HL-60/S4 treated with phorbol 12-myristate 13-acetate at 8.2 ng/mL for 4 days and 3 days (cell line): ENCODE results near the gene WRAP73.

Source experiments
- in situ Hi-C: fragments of 300-500 bp; cut with MboI; formaldehyde crosslinking; loops from 2 replicates; pipeline ENCODE4 v1.15.0; 2022; ENCODE audit warnings: low sequenced_read_pairs

The WRAP73 gene, protein sequence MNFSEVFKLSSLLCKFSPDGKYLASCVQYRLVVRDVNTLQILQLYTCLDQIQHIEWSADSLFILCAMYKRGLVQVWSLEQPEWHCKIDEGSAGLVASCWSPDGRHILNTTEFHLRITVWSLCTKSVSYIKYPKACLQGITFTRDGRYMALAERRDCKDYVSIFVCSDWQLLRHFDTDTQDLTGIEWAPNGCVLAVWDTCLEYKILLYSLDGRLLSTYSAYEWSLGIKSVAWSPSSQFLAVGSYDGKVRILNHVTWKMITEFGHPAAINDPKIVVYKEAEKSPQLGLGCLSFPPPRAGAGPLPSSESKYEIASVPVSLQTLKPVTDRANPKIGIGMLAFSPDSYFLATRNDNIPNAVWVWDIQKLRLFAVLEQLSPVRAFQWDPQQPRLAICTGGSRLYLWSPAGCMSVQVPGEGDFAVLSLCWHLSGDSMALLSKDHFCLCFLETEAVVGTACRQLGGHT

DNA sequence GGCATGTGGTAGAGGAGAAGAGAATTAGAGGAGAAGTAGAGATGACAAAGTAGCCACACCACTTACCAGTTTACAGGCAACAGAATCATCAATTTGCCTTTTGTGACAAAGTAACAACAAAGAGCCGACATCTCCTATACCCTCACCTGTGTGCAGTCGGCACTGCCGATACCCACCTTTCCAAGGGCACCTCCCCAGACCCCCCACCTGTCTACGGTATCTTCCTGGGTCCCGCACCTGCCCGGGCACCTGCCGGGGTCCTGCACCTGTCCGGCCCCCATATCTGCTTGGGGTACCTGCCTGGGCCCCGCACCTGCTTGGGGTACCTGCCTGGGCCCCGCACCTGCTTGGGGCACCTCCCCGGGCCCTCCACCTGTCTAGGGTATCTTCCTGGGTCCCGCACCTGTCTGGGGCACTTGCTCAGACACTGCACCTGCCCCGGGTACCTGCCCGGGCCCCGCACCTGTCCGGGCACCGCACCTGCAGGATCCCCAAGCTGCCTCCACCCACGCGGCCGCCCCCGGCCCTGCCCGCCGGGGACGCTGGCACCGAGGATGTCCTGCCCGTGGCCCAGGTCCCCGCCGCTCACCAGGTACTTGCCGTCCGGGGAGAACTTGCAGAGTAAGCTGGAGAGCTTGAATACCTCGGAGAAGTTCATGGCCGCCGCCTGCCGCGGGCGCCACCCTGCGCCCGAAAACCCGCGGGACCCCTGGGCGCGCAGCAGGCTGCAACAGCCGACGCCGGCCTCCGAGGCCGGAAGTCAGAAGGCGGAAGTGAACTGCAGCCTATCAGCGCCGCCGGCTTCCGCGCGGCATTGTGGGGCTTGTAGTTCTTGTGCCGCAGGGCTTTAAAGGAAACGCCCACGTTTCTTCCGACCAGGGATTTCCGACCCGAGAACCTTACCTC lies at the start of gene WRAP73:
WRAP73 (minus strand) TSS at position 762 of the 906 bp plus-strand sequence; CDS start at position 658, 104 bp downstream.
- in situ Hi-C loops: no loop called here

DNA sequence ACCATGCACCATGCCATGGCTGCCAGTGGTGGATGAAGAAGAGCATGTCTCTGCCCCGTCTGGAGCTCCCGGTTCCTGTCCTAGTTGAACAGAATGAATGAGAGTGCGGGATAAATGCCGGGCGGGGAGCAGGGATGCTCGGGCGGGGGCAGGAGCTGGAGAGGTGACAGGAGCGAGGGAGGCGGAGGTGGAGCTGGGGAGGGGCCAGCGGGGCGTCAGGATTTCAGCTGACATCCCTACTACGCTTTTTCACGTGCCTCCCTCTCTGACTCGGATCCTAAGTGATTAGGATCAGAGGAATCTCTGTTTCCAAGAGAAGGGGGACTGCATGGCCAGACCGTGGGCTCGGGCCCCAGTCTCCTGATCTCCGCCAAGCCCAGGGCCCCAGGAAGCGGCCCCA lies 49.7 kb upstream of the WRAP73 start:
- in situ Hi-C loops: no loop called here

DNA sequence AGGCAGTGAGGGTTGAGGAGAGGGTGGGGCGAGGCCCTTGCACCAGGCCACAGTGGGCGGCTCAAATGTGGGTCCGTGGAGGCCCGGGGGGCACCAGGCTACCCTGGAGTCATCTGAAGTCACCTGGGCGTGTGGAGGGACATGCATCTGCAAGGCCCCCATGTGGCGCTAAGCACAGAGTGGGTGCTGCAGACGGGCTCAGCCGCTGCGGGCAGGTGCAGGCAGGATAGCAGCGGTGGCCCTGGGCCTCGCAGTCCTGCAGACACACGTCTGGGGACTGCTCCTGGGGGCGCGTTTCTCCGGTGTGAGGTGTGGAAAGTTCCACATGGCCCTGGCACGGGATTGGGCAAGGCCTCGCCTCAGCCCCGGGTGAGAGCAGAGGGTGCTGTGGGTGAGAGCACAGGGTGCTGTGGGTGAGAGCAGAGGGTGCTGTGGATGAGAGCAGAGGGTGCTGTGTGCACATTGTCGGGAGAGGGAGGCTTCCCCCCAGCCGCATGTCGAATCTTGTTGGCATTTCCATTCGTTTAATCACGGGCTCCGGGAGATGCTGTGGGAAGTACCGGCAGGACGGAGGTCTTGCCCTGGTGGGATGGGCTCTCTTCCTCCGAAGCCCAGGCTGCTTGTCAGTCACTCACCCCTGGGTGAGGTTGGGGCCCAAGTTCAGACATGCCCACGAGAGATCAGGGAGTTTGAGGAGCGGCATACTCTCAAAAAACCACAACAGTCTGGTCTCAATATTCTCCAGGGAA lies 48.9 kb upstream of the WRAP73 start:
- in situ Hi-C loops: no loop called here

DNA sequence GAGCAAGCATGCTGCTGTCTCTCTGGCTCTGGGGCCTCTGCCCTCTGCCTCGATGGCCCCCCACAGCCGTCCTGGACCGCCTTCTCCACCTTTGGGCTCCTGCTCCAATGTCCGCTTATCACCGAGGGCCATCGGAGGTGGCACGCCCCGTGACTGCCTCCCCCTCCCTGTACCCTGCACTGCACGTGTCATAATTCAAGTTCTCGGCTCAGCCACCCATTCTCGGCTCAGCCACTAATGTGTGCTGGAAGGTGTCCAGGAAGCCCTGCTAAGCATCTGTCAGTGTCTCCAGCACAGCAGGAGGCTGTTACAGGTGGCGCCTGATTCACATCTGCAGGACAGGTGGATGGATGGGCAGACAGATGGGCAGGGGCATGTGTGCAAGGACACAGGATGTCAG lies 47.9 kb upstream of the WRAP73 start:
- in situ Hi-C loops: no loop called here

DNA sequence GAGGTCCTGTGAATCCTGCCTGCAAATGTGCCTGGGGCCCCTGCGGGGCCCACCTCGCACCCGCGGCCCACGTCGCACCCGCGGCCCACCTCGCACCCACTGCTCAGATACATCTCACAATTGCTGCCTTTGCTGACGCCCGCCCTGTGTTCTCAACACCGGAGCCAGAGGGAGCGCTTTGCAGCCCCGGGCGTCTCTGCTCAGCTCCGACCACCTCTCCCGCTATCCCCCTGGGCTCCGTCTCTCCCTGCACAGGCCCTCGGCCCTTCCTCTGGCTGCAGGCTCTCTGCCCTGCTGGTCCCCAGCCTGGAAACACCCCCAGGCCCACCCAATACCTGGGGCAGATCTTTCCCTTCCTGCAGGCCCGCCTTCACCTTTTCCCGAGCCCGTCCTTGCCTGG lies 47.2 kb upstream of the WRAP73 start:
- in situ Hi-C loops: no loop called here

DNA sequence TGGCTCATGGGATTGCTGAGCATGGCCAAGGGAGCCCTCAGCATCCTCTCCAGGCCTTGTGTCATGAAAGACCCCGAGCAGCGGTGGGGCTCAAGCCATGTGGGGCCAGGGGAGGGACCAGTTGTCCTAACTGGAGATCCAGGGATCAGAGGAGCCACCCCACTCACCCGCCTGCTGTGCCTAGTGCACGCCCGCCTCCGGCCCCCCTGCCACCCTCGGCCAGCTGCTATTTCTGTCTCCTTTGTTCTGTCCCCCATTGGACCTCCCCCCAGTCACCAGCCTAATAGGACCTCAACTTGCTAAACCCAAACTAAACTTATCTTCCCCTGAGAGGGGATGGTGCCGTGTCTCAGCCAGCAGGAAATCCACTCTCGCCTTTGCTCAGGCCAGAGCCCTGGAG lies 46.8 kb upstream of the WRAP73 start:
- in situ Hi-C loops: no loop called here

DNA sequence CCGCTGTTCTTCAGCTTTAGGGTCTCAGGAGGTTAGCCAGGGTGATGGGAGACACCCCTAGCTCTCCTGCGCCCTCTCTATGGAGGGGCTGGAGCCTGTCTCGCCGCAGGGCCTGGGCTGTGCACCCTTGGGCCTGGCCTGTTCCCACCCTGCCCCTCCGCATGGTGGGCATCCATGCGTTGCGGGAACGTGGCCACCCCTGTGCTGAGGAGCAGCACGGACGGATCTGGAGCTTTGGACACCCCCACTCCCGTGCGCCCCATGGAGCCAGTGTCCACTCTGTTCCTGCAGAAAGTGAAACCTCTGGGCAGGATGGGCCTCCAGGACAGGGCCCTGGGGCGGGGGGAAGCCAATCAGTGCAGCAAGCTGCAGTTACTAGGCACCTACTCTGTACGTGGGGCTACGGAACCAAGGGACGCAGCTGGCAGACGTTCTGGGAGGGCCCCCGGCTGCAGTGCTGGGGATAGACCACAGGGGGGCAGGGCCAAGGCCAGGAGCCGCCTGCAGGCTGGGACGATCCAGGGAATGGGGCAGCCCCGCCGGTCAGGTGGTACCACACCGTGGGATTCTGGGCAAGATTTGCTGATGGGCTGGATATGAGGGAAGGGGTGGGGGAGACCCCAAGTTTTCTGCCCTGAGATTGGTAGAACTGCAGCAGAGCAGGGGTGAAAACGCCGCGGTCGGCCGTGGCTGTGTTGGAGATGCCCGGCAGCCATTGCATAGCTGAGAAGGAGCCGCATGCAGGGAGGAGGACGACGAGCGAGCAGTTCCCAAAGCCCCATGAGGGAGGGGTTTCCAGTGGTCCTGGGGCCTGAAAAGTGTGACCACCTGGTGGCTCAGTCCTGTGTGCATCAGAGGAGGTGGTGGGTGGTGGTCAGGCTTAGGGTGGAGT lies 45.7 kb upstream of the WRAP73 start:
- in situ Hi-C loops: no loop called here

DNA sequence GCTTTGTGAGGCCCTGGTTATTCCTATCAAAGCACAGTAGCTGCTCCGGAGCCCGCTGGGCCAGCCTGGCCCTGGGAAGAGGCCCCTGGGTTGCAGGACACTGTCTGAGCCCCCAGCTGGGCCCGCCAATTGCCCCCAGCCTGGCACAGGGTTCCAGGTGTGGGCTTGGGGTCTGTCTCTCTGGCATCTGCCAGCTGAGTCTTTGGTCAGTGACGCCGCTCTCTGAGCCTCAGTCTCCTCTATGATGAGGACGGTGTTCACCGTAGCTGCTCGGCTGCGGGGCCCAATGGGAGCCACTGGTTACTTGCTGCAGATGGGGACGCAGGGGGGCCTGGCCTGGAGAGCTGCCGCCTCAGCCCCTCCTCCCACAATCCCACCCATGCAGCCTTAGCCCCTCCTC lies 43.4 kb upstream of the WRAP73 start:
- in situ Hi-C loops: no loop called here

DNA sequence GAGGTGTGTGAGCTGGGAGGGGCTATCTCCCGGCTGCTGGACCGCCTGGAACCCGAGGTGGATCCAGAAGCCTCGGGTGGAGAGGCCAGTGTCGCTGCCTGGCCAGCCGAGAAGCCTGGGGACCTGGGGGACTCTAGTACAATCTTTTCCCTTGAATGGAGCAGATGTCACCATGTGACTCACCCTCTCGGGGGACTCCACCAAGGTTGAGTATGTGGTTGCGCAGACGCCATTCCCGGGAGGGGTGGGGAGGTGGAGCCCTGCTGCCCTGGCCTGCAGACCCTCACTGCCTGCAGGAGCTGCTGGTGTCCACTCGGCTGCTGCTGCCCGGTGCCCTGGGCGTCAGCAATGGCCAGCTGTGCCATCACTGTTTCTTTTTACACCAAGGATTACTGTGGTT lies 42.7 kb upstream of the WRAP73 start:
- in situ Hi-C loops: no loop called here

DNA sequence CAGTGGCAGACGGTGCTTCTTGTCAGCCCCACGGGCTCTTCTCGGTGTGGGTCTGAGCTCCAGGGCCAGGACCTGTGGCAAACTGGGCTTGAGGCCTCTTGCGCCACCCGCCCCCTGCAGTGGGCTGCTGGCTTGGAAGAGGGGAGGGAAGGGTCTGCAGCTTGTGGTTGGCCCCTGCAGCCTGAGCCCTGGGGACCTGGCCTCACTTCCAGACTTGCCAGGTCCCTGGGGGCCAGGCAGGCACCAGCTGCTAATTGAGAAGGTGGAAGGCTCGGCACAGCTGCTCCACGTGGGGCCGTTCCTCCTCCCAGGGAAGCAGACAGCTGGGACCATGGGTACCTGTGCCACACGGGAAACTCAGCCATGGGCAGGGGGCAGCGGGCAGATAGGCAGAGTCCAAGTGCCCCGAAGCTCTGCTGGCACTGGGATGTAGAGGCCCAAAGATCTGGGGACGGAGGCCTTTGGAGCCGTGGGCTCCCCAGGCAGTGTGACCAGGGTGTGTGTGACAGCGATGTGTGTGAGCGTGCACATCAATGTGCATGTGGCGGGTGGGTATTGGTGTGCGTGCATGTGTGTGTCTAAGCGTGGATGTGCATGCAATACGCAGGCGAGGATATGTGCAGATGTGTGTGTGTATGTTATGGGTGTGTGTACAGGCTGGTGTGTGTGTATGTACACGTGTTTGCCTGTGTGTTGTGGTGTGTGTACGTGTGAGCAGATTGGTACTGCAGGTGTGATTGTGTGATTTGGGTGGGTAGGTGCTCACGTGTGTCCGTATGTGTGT lies 41.7 kb upstream of the WRAP73 start:
- in situ Hi-C loops: no loop called here

DNA sequence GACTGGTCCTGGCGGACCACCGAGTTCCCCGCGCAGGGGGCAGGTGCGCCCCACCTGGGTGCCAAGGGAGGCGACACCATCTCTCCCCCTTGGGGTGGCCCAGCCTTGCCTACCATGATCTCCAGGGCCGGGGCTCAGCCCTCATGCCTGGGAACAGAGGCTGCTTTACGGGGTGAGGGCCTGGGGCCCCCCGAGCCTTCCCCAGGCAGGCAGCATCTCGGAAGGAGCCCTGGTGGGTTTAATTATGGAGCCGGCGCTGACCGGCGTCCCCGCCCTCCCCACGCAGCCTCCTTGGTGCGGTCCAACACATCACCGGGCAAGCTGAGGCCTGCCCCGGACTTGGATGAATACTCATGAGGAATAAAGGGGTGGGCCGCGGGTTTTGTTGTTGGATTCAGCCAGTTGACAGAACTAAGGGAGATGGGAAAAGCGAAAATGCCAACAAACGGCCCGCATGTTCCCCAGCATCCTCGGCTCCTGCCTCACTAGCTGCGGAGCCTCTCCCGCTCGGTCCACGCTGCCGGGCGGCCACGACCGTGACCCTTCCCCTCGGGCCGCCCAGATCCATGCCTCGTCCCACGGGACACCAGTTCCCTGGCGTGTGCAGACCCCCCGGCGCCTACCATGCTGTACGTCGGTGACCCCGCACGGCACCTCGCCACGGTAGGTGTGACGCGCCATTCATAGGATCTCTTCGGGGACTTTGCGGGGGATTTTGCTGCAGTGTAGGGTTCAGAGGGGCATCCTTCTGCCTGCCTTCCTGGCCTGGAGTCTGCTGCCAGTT lies 40.6 kb upstream of the WRAP73 start:
- in situ Hi-C loops: no loop called here

DNA sequence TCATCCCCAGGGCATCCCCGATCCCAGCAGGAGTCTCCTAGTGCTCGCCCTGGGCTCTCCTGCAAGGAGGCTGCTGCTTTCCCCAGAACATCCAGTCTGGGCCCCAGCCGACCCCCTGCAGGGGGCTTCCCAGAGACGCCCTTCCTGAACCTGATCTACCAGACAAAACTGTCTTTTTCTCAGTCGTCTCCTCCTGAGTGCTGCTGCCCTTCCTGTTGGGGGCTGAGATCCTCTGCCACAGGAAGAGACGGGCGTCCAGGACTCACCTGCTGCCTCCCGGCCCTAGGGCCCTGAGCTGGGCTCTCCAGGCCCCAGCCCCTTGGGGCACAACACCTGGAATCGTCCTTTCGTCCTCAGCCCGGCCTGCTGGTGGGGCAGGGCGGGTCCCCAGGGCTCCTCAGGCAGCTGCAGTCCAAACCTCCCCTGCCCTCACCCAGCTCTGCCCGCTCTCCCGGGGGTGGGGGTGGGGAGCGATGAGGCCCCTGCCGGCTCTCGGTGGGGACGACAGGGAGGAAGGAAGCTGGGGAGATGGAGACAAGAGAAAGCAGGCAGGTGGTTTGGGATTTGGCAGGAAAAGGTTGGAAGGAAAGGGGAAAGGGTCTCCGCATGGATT lies 39.3 kb upstream of the WRAP73 start:
- in situ Hi-C loops: no loop called here

DNA sequence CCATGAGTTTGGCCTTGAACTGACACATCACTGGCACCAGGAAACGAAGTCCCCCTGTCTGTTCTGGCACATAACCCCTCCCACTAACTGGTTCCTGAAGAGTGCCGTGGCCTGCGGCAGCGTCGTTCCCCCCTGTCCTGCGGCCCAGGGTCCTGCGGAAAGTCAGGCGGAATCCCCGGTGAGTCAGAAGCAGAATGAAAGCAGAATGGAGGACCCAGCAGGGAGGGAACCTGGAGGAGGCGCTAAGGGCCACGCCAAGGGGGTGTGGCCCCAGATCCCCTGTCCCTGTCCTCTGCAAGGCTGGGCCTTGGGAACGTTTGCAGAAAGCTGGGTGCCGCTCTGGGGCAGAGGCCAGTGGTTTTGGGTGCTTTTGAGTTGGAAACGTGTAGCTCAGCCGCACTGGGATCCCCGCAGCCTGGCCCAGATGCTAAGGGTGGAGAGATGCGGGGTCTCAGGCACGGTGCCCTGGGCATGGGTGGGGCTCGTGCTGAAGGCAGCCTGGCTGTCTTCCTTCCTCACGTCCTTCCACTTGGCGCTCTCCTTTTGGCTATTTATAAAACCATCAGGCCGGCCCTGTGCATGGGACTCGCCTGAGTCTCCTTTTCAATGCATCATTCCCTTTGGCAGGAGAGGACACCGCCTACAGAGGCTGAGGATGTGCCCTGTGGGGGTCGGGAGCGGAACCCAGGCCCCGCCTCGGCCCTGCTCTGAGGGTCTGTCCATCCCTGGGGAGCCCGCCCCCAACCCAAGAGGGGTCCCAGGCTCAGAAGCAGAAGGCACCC lies 38.6 kb upstream of the WRAP73 start:
- in situ Hi-C loops: no loop called here

DNA sequence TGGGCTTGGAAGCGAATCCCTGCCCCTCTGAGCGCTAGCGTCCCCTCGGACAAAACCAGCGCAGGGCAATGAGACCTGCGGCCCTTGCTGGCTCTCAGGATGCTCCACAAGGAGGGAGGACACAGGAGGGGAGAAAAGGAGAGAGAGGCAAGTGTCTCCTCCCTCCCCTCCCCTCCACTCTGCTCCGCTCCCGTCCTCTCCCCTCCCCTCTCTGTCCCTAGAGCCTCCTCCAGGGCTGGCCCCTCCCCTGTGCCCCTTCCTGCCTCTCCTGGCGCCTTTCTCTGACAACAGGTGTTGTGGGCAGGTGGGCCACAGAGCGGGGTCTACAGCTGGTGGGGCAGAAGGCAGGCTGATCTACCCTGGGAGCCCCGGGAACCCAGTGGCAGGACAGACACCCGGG lies 37.6 kb upstream of the WRAP73 start:
- in situ Hi-C loops: no loop called here

DNA sequence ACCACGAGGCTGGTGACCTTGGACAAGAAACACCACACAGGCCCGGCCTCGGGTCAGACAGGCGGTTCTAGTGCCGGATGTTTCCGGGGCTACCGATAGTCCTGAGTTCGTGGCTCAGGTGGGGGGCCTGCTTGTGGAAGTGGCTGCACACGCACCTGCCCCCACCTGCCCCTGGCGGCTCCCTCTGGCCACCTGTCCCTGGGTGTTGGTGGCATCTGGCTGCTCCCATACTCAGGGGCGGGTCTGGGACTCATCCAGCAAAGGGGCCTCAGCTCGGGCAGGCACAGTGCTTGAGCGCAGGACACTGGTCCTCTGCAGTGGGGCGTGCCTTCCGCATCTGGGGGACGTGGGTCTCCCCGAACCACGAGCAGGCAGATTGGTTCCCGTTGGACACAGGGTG lies 36.0 kb upstream of the WRAP73 start:
- in situ Hi-C loops: no loop called here

DNA sequence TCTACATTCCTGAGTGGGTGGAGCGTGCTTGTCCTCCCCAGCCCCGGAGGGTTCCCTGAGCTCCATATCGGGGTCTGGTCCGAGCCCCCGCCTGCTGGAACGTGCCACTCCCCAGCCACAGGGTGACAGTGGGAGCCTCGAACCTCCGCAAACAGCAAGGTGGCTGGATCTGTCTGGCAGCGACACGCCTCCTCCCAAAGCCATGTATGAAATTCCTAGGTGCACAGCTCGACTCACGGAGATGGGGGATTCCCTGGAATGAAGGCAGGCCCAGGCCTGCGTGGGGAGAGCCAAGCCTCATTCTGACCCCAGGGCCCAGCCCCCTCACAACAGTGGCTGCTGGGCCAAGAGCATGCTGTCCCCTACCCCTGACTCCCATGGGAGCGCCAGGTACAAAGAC lies 35.3 kb upstream of the WRAP73 start:
- in situ Hi-C loops: no loop called here

DNA sequence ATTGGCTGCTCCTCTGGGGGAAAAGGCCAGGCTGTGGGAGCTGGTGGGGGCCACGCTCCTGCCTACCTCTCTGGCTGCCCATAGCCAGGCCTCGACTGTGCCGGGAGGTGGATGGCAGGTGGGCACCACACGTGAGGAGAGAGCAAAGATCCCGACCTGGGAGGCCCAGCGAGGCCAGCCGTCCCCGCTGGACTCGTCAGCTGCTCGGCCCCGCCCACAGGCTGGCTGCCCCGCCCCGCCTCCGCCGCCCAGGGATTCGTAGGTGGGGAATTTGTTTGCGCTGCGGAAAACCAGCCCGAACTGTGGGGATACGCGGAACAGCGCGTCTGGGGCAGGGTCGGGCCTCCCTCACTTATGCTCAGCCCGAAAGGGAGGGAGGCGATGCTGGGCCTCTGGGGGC lies 34.1 kb upstream of the WRAP73 start:
- in situ Hi-C loops: no loop called here
